Measurements from ENCODE around the gene NPLOC4. TPM values are rescaled to one million over a fixed set of nuclear protein-coding genes. Genes with fewer than 3 reads are reported as not detected.
A peak's percentile ranks its signal among the peaks of the same experiment; 100 is the strongest.

NPLOC4 gene
- total RNA-seq, 4 donors from 2014 or later = 176 to 290 (median 263) TPM

DNA sequence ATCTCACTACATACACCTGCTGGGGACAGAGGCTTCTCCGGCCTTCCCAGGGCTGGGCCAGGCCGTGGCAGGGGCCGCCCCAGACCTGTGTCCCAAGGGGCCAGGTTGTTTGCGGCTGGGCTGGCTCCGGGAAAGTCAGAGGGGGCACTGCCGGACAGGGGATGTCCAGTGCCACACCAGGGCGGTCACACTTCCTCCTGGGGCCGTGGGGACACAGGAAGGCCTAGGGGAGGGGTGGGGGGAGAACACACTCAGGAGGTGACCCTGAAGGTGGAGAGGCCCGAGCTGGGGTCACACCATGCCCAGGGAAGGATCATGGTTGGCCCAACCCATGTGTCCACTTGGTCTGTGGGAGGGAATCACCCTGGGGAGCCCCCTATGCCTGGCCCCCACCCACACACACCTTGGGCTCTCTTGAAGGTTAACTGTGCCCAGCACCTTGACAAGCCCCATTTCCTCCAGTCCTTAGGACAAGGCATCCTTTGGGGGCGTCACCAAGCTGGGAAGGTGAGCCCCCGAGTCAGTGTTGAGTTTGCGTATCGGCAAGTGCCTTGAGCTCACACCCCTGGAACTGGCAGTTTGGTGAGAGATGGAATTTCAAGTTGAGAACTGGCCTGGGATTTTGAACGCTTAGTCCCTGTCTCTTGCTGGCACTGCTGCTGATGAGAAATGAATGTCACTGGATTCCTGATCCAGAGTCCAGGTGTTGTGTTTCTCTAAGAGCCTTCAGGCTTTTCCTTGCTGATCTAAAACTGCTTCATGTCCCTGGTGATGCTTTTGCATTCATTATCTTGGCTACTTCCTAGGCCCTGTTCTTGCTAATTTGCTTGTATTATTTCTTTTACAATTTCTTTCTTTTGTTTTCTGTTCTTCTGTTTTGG, 116.7 kb downstream of the NPLOC4 start:
- Histone ChIP-seq H3K9me3 (no peaks in the 10 kb centered on the region), H3K36me3 (no peaks in the 10 kb centered on the region), H3K27ac (no peak overlapping the region), H3K4me3 (no peak overlapping the region), H3K27me3 (peaks cover 20 to 43% (median 27%) of the 10 kb centered on the region in 3 donors), H3K4me1 (peaks cover 30 to 42% of the 10 kb centered on the region in 2 donors)
- TF ChIP-seq, protein P1, sequence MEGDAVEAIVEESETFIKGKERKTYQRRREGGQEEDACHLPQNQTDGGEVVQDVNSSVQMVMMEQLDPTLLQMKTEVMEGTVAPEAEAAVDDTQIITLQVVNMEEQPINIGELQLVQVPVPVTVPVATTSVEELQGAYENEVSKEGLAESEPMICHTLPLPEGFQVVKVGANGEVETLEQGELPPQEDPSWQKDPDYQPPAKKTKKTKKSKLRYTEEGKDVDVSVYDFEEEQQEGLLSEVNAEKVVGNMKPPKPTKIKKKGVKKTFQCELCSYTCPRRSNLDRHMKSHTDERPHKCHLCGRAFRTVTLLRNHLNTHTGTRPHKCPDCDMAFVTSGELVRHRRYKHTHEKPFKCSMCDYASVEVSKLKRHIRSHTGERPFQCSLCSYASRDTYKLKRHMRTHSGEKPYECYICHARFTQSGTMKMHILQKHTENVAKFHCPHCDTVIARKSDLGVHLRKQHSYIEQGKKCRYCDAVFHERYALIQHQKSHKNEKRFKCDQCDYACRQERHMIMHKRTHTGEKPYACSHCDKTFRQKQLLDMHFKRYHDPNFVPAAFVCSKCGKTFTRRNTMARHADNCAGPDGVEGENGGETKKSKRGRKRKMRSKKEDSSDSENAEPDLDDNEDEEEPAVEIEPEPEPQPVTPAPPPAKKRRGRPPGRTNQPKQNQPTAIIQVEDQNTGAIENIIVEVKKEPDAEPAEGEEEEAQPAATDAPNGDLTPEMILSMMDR (IDR thresholded peaks at IDR 0.05 in 4 of 5, conservative IDR thresholded peaks at IDR 0.05 in 1 of 5) = no peak
- TF ChIP-seq POLR2A (IDR thresholded peaks at IDR 0.05) = no peak
- no peak for ATAC-seq
- no peak for DNase-seq
- in situ Hi-C loops (cut with MboI; ENCODE audit: low sequenced_read_pairs in 4 of 4) = no loop called here
- intact Hi-C loops (cut with DNase I; ENCODE audit: low total_unique reads) = no loop called here

DNA sequence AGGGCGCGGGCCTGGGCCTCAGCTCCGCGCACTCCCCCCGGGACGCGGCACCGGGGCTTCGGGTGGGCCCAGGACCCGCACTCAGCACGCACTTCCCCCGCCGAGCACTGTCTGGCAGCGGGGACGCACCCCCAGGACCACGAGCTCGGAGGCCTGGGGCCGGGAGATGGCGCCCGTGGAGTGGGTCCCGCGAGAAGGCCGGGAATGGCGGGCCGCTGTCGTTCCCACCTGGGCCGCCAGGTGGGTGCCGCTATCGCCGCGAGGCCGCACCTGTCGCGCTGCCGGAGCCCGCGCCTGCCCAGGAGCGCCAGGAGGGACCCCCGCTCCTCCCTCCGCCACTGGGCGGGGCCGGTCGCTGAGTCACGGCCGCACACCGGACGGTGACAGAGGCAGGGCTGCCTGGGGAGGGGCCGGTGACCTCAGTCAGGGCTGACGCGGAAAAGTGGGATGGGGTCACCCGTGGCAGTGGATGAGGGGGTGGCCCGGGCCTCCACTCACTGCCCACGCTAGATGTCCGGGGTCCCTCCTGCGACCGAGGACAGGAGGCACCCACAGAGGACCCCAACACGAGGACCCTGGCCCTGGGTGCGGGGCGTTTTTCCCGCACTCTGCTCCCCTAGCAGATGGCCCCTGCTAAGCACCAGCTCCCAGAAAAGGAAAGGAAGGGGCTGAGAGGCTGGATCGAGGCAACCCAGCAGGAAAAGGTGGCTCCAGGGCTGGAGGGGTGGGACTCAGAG, 117.5 kb downstream of the NPLOC4 start:
- DNase-seq = no peak
- no peak overlapping the region for H3K27ac ChIP-seq
- no peak for ATAC-seq

DNA sequence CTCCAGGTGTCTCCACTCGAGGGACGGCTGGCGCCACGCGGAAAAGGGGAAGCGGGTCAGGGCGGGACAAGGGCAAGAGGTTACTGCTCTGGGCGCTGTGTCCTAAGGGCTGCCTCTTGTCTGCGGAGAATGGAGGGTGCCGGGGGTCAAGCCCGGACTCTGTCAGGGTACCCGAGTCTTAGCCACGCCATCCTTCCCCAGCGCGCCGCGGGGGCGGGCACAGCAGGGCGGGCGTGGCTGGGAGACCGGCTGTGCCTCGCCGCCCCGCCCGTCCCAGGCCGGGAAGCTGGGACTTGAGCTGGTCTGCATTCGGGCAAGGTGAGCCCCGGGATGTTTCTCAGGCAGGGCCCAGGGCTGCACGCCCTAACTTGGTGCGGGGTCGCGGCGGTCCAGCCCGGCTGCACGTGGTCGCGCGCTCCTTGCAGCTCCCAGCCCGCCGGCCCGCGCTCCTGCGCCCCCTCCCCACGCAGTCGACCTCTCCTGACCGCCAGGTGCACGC, 118.1 kb downstream of the NPLOC4 start:
- DNase-seq (no peak), ATAC-seq (no peak)
- in situ Hi-C loops (cut with MboI; ENCODE audit: low sequenced_read_pairs in 4 of 4) (no loop called here), intact Hi-C loops (cut with DNase I; ENCODE audit: low total_unique reads) (no loop called here)
- H3K9me3 ChIP-seq = no peaks in the 10 kb centered on the region
- no peak overlapping the region for H3K27ac ChIP-seq
- no peaks in the 10 kb centered on the region for H3K36me3 ChIP-seq
- peak overlapping the region; percentile 32 to 54 (median 41) for H3K4me3 ChIP-seq
- TF ChIP-seq POLR2A (IDR thresholded peaks at IDR 0.05) = no peak
- TF ChIP-seq, protein P1 (IDR thresholded peaks at IDR 0.05 in 4 of 5, conservative IDR thresholded peaks at IDR 0.05 in 1 of 5) = no peak
- peaks cover 9 to 28% (median 15%) of the 10 kb centered on the region in 3 donors for H3K27me3 ChIP-seq
- H3K4me1 ChIP-seq = peaks cover 30 to 43% of the 10 kb centered on the region in 2 donors

More for the DNA sequence above, 117.5 kb downstream of the NPLOC4 start:
- peaks cover 14 to 35% (median 21%) of the 10 kb centered on the region in 3 donors for H3K27me3 ChIP-seq
- H3K4me1 ChIP-seq = peaks cover 30 to 43% of the 10 kb centered on the region in 2 donors
- intact Hi-C loops (cut with DNase I; ENCODE audit: low total_unique reads) = no loop called here
- in situ Hi-C loops (cut with MboI; ENCODE audit: low sequenced_read_pairs in 4 of 4) = no loop called here
- H3K4me3 ChIP-seq = peak overlapping the region; percentile 32 to 54 (median 41)
- no peaks in the 10 kb centered on the region for H3K36me3 ChIP-seq
- TF ChIP-seq POLR2A (IDR thresholded peaks at IDR 0.05) = no peak
- TF ChIP-seq, protein P1 (IDR thresholded peaks at IDR 0.05 in 4 of 5, conservative IDR thresholded peaks at IDR 0.05 in 1 of 5) = peak in 4 of 5 experiments; percentile 20 to 49 (median 30)
- no peaks in the 10 kb centered on the region for H3K9me3 ChIP-seq

DNA sequence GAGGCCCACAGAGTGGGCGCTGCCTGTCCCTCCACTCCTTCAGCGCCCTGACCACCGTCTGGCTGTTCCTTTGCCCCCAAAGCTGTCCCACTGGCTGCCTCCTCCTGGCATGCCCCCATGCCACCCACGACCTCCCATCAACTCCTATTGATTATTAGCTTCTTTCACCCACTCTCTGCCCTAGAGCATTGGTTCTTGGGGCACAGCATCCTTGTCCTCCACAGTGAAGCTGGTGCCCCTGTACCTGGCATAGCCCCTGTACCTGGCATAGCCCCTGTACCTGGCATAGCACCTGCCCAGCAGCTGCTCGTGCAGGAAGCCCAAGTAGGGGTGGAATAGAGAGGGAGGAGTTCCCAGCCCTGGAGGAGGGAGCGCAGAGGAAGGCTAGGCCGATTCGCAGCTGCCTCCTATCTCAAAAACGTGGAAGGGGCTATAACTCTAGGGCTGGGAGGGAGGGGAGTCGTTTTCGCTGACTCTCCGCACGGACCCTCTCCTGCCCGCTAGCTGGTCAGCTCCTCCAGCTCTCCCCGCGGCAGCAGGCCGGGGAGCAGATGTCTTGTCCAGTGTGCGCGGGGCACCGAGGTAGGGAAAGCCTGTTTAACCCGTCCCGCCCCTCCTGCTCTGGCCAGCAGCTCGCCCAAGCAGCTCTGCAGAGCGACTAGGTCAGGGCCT, 118.7 kb downstream of the NPLOC4 start:
- Histone ChIP-seq H3K27ac (no peak overlapping the region), H3K4me1 (peaks cover 30 to 43% of the 10 kb centered on the region in 2 donors), H3K4me3 (peak overlapping the region in 3 of 4 donors; percentile 35 to 54 (median 47)), H3K9me3 (no peaks in the 10 kb centered on the region), H3K27me3 (peaks cover 3 to 23% (median 10%) of the 10 kb centered on the region in 3 donors), H3K36me3 (no peaks in the 10 kb centered on the region)
- DNase-seq (no peak), ATAC-seq (no peak)
- in situ Hi-C loops (cut with MboI; ENCODE audit: low sequenced_read_pairs in 4 of 4) = no loop called here
- intact Hi-C loops (cut with DNase I; ENCODE audit: low total_unique reads) = no loop called here
- TF ChIP-seq, protein P1 (IDR thresholded peaks at IDR 0.05 in 4 of 5, conservative IDR thresholded peaks at IDR 0.05 in 1 of 5) = no peak
- TF ChIP-seq POLR2A (IDR thresholded peaks at IDR 0.05) = no peak

Measured in gastrocnemius medialis (tissue), 4 donors.